BE2C (cell line): ENCODE results near the gene TTBK2.

Source experiments
- DNase-seq: peaks from one replicate; pipeline ENCODE4 v3.0.0-alpha.2; 2020
- H3K27me3 ChIP-seq: fragments of 250-450 bp; sonication (Bioruptor Pico); 2 replicates; pipeline ENCODE4 v1.5.1; 2020; ENCODE audit warnings: mild to moderate bottlenecking
- H3K36me3 ChIP-seq: fragments of 250-450 bp; sonication (Bioruptor Pico); 2 replicates; pipeline ENCODE4 v1.5.1; 2020; ENCODE audit warnings: mild to moderate bottlenecking
- H3K4me1 ChIP-seq: fragments of 250-450 bp; sonication (Bioruptor Pico); 2 replicates; pipeline ENCODE4 v1.5.1; 2020
- H3K4me3 ChIP-seq: 2 replicates; pipeline ENCODE4 v1.5.1; 2011; ENCODE audit warnings: low read depth, low read length
- H3K9me3 ChIP-seq: fragments of 250-450 bp; sonication (Bioruptor Pico); 2 replicates; pipeline ENCODE4 v1.5.1; 2020
- CTCF ChIP-seq: IDR thresholded peaks from 2 replicates; pipeline ENCODE4 v1.5.1; 2012; ENCODE audit warnings: mild to moderate bottlenecking, low read depth, low read length

TTBK2 gene

GRCh38 chr15:42825599-42825998 is 95.0 kb downstream of the TTBK2 start:
- TF ChIP-seq CTCF: no peak
- H3K36me3 ChIP-seq: peaks cover 2% of the 10 kb centered on the region; the same call in 1 of the 2 replicates
- no peaks in the 10 kb centered on the region for H3K27me3 ChIP-seq
- H3K4me1 ChIP-seq: no peaks in the 10 kb centered on the region; the same call in 1 of the 2 replicates
- H3K4me3 ChIP-seq: no peak overlapping the region
- DNase-seq: no peak
- H3K9me3 ChIP-seq: no peaks in the 10 kb centered on the region

- no peak for DNase-seq
- Histone ChIP-seq H3K27me3 (no peaks in the 10 kb centered on the region), H3K9me3 (no peaks in the 10 kb centered on the region), H3K4me1 (no peaks in the 10 kb centered on the region), H3K4me3 (no peak overlapping the region), H3K36me3 (no peaks in the 10 kb centered on the region)
- no peak for TF ChIP-seq CTCF
These were observed 99.8 kb downstream of the TTBK2 start for GRCh38 chr15:42820811-42821210.

GRCh38 chr15:42819786-42820185 is 100.8 kb downstream of the TTBK2 start:
- H3K4me1 ChIP-seq: no peaks in the 10 kb centered on the region
- no peak for DNase-seq
- no peaks in the 10 kb centered on the region for H3K9me3 ChIP-seq
- no peak for TF ChIP-seq CTCF
- no peaks in the 10 kb centered on the region for H3K27me3 ChIP-seq
- H3K4me3 ChIP-seq: no peak overlapping the region
- H3K36me3 ChIP-seq: no peaks in the 10 kb centered on the region

GRCh38 chr15:42811433-42811832 is 109.1 kb downstream of the TTBK2 start:
- no peak overlapping the region for H3K4me3 ChIP-seq
- no peak for TF ChIP-seq CTCF
- H3K36me3 ChIP-seq: peaks cover 4% of the 10 kb centered on the region; the same call in 1 of the 2 replicates
- no peaks in the 10 kb centered on the region for H3K9me3 ChIP-seq
- no peak for DNase-seq
- H3K4me1 ChIP-seq: no peaks in the 10 kb centered on the region
- H3K27me3 ChIP-seq: no peaks in the 10 kb centered on the region

GRCh38 chr15:42808913-42809312 is 111.7 kb downstream of the TTBK2 start:
- Histone ChIP-seq H3K27me3 (no peaks in the 10 kb centered on the region), H3K36me3 (peaks cover 4% of the 10 kb centered on the region; the same call in 1 of the 2 replicates), H3K9me3 (no peaks in the 10 kb centered on the region), H3K4me1 (no peaks in the 10 kb centered on the region), H3K4me3 (no peak overlapping the region)
- DNase-seq: no peak
- TF ChIP-seq CTCF: no peak

GRCh38 chr15:42805266-42805665 is 115.3 kb downstream of the TTBK2 start:
- Histone ChIP-seq H3K9me3 (no peaks in the 10 kb centered on the region), H3K36me3 (no peaks in the 10 kb centered on the region; the same call in 1 of the 2 replicates), H3K27me3 (no peaks in the 10 kb centered on the region), H3K4me1 (no peaks in the 10 kb centered on the region), H3K4me3 (no peak overlapping the region)
- TF ChIP-seq CTCF: no peak
- DNase-seq: no peak
